Upper lobe of right lung (tissue), 1 donor: ENCODE data around the gene COL13A1. TPM values are rescaled to one million over a fixed set of nuclear protein-coding genes. Genes with fewer than 3 reads are reported as not detected.

Source experiments
- ATAC-seq: fragments of 200-7000 bp; cut with Tn5 transposase; one replicate; pipeline ENCODE4 v1.9.1; 2020; ENCODE audit warnings: mild to moderate bottlenecking, moderate library complexity
- DNase-seq: peaks from one replicate; pipeline ENCODE4 v3.0.0-alpha.2; 2020
- H3K27ac ChIP-seq: fragments of 200-600 bp; one replicate; pipeline ENCODE4 v1.8.0; 2022
- H3K27me3 ChIP-seq: fragments of 200-600 bp; one replicate; pipeline ENCODE4 v1.8.0; 2022; ENCODE audit warnings: mild to moderate bottlenecking
- H3K36me3 ChIP-seq: fragments of 200-600 bp; one replicate; pipeline ENCODE4 v1.8.0; 2022
- H3K4me1 ChIP-seq: fragments of 200-600 bp; one replicate; pipeline ENCODE4 v1.8.0; 2022
- H3K4me3 ChIP-seq: fragments of 200-600 bp; one replicate; pipeline ENCODE4 v1.8.0; 2022; ENCODE audit warnings: mild to moderate bottlenecking
- H3K9me3 ChIP-seq: fragments of 200-600 bp; one replicate; pipeline ENCODE4 v1.8.0; 2022
- intact Hi-C: fragments of 100-400 bp; cut with DNase I; formaldehyde crosslinking; loops from one replicate; pipeline ENCODE4 v1.11.0; 2022
- total RNA-seq: library from RNA; stranded (reverse); fragmentation: NEBNext Ultra II Directional; extraction: Animal tissue kit (Norgen Biotek cat#: 25700); gene quantifications from one replicate; pipeline ENCODE4 v1.2.1, GENCODE V29; 2021
- TF ChIP-seq, protein P1 (sequence below): fragments of 200-600 bp; IDR thresholded peaks from one replicate; pipeline ENCODE4 v1.8.0; 2022; ENCODE audit warnings: antibody characterized with exemption
- donor health status: DM: no; HTN: yes; CAD: no; lungs with severe emphysema.

Gene COL13A1
- total RNA-seq, 1 donor from 2014 or later = 13.5 TPM

DNA sequence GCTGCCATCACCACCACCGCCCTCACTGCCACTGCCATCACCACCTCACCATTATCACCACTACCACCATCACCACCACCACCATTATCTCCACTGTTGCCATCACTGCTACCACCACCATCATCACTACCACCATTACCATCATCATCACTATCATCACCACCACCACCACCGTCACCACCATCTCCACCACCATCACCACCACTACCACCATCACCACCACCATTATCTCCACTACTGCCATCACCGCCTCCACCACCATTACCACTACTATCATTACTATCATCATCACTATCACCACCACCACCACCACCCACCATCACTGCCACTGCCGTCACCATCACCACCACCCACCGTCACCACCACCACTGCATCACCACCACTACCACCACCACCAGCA, 9.9 kb upstream of the COL13A1 start:
- ATAC-seq (no peak), DNase-seq (no peak)

DNA sequence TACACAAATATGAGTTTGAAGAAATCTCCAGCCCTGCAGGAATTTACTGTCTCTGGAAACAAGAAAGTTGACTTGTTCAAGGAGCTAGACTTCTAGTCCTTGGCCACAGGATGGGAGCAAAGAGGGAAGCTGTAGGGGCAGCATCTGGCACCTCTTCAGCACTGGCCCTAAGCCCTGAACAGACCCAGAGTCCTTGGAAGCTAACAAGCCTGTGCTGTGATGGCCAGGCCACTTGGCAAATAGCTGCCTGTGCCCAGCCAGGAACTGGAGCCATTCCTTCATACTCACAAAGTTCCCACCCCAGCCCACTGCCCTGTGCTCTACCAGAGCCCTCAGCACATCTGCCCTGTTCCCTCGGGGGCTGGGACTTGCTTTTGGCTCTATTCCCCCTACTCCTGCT, 9.4 kb upstream of the COL13A1 start:
- Histone ChIP-seq H3K9me3 (no peaks in the 10 kb centered on the region), H3K27me3 (no peaks in the 10 kb centered on the region), H3K4me3 (no peak overlapping the region), H3K36me3 (no peaks in the 10 kb centered on the region), H3K4me1 (no peaks in the 10 kb centered on the region), H3K27ac (no peak overlapping the region)
- intact Hi-C loops = no loop called here
- ATAC-seq = no peak
- DNase-seq = no peak
- TF ChIP-seq, protein P1, sequence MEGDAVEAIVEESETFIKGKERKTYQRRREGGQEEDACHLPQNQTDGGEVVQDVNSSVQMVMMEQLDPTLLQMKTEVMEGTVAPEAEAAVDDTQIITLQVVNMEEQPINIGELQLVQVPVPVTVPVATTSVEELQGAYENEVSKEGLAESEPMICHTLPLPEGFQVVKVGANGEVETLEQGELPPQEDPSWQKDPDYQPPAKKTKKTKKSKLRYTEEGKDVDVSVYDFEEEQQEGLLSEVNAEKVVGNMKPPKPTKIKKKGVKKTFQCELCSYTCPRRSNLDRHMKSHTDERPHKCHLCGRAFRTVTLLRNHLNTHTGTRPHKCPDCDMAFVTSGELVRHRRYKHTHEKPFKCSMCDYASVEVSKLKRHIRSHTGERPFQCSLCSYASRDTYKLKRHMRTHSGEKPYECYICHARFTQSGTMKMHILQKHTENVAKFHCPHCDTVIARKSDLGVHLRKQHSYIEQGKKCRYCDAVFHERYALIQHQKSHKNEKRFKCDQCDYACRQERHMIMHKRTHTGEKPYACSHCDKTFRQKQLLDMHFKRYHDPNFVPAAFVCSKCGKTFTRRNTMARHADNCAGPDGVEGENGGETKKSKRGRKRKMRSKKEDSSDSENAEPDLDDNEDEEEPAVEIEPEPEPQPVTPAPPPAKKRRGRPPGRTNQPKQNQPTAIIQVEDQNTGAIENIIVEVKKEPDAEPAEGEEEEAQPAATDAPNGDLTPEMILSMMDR = no peak

More for the DNA sequence above, 9.9 kb upstream of the COL13A1 start:
- Histone ChIP-seq H3K9me3 (no peaks in the 10 kb centered on the region), H3K4me1 (no peaks in the 10 kb centered on the region), H3K27me3 (no peaks in the 10 kb centered on the region), H3K36me3 (no peaks in the 10 kb centered on the region), H3K27ac (no peak overlapping the region), H3K4me3 (no peak overlapping the region)
- TF ChIP-seq, protein P1 = no peak
- intact Hi-C loops = no loop called here

- Histone ChIP-seq H3K27ac (no peak overlapping the region), H3K9me3 (no peaks in the 10 kb centered on the region), H3K27me3 (no peaks in the 10 kb centered on the region), H3K4me1 (no peaks in the 10 kb centered on the region), H3K36me3 (no peaks in the 10 kb centered on the region), H3K4me3 (no peak overlapping the region)
- no peak for ATAC-seq
- intact Hi-C loops = no loop called here
- TF ChIP-seq, protein P1 = no peak
- DNase-seq = no peak
Observed at GRCh38 chr10:69794673-69795072, 7.0 kb upstream of the COL13A1 start.

GRCh38 chr10:69795242-69795934, 6.3 kb upstream of the COL13A1 start:
- no peaks in the 10 kb centered on the region for H3K9me3 ChIP-seq
- H3K27me3 ChIP-seq = no peaks in the 10 kb centered on the region
- no peak overlapping the region for H3K27ac ChIP-seq
- ATAC-seq (no peak), DNase-seq (no peak)
- H3K4me3 ChIP-seq = no peak overlapping the region
- H3K36me3 ChIP-seq = no peaks in the 10 kb centered on the region
- intact Hi-C loops = no loop called here
- no peaks in the 10 kb centered on the region for H3K4me1 ChIP-seq
- TF ChIP-seq, protein P1 = no peak

- DNase-seq = no peak
- peaks cover 14% of the 10 kb centered on the region for H3K4me1 ChIP-seq
- no peak overlapping the region for H3K4me3 ChIP-seq
- H3K36me3 ChIP-seq = no peaks in the 10 kb centered on the region
- ATAC-seq = no peak
- peaks cover 12% of the 10 kb centered on the region for H3K27me3 ChIP-seq
- no peak overlapping the region for H3K27ac ChIP-seq
- intact Hi-C loops = no loop called here
- no peaks in the 10 kb centered on the region for H3K9me3 ChIP-seq
- TF ChIP-seq, protein P1 = no peak
Observed at GRCh38 chr10:69797959-69798358, 3.7 kb upstream of the COL13A1 start.

DNA sequence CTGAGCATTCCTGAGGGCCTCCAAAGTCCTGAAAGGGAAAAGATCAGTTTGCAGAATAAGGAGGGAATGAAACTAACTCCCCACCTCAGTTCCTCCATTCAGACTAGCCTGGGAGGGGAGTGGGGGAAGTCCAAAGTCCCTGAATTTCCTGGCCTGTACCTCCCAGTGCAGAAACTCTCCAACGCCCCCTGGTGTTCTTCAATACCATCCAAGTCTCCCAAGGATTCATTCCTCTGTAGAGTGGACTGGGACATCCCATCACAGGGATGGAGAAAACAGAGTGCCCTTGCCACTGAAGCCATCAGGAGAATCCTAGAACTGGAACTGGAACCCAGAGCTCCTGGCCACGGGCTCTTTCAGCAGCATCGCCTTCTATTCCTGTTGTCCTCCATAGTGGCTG, 1.6 kb upstream of the COL13A1 start:
- DNase-seq = no peak
- intact Hi-C loops = no loop called here
- TF ChIP-seq, protein P1 = peak; percentile 65
- Histone ChIP-seq H3K4me3 (no peak overlapping the region), H3K27ac (no peak overlapping the region), H3K36me3 (no peaks in the 10 kb centered on the region), H3K4me1 (peaks cover 14% of the 10 kb centered on the region), H3K9me3 (no peaks in the 10 kb centered on the region), H3K27me3 (peaks cover 27% of the 10 kb centered on the region)
- peak; percentile 65 for ATAC-seq
